HepG2 (cell line): Measurements from ENCODE around the gene CD300LG. TPM values are rescaled to one million over a fixed set of nuclear protein-coding genes. Genes with fewer than 3 reads are reported as not detected.

Source experiments
- ATAC-seq: fragments of 200-7000 bp; cut with Tn5 transposase; 3 replicates; pipeline ENCODE4 v1.9.1; 2020; ENCODE audit warnings: mild to moderate bottlenecking, moderate library complexity
- BruUV-seq: library from RNA; stranded (reverse); fragments of 400-500 nt; replicated peaks from 2 replicates; lab custom pipeline; 2021; lab: Mats Ljungman, UMichigan
- CTCF ChIA-PET: fragments of 300-600 bp; formaldehyde crosslinking; extraction: SDS; loops from one replicate; lab custom pipeline; 2021; ENCODE audit warnings: low total read pairs, inconsistent platforms, low intra/inter-chr PET ratio; lab: Yijun Ruan, JAX
- POLR2A ChIA-PET: fragments of 350-600 bp; sonication (Branson Sonifier 250); formaldehyde crosslinking; loops from one replicate; lab custom pipeline; 2020; ENCODE audit warnings: antibody characterized with exemption, inconsistent platforms; lab: Yijun Ruan, JAX
- DNase-seq: peaks from one replicate; pipeline ENCODE4 v3.0.0-alpha.2; 2015; ENCODE audit warnings: low spot score
- FAIRE-seq: peaks from 3 replicates; lab custom pipeline; 2011; peaks lifted over from hg19 to GRCh38; lab: Jason Lieb, UNC
- H2AFZ ChIP-seq: one replicate; pipeline ENCODE4 v1.6.1; 2011; ENCODE audit warnings: low read length, inconsistent platforms
- H3K27ac ChIP-seq: fragments of 300-600 bp; 3 replicates; pipeline ENCODE4 v1.8.0; 2011; ENCODE audit warnings: mixed run types, mild to moderate bottlenecking, mixed read lengths, low read length, inconsistent platforms; ENCODE audit not compliant: insufficient read depth; ENCODE audit errors: extremely low read length
- H3K27me3 ChIP-seq, 2 experiments: fragments of 200-600 bp in 1 of 2; 2 replicates in 1 of 2; 3 replicates in 1 of 2; pipeline versions ENCODE4 v1.6.0 to v1.8.0; 2011; ENCODE audit warnings: low read length in 2 of 2, mild to moderate bottlenecking in 2 of 2, moderate library complexity in 2 of 2, inconsistent platforms in 1 of 2; ENCODE audit not compliant: insufficient read depth in 2 of 2, control insufficient read depth in 1 of 2
- H3K36me3 ChIP-seq, 2 experiments: fragments of 200-600 bp in 1 of 2; replicated peaks in 1 of 2; 2 replicates in 1 of 2; 3 replicates in 1 of 2; pipeline versions ENCODE4 v1.5.1 to v1.8.0; 2011; ENCODE audit warnings: low read length in 2 of 2, inconsistent platforms in 1 of 2; ENCODE audit not compliant: insufficient read depth in 2 of 2, control insufficient read depth in 1 of 2
- H3K4me1 ChIP-seq: 2 replicates; pipeline ENCODE4 v1.5.1; 2012; ENCODE audit warnings: low read length, inconsistent platforms; ENCODE audit not compliant: insufficient read depth
- H3K4me2 ChIP-seq: 2 replicates; pipeline ENCODE4 v1.6.0; 2011; ENCODE audit warnings: low read depth, low read length, inconsistent platforms
- H3K4me3 ChIP-seq, 3 experiments: fragments of 200-600 bp in 1 of 3; sonication (generic), shearing (Covaris generic) in 1 of 3; replicated peaks in 1 of 3; 2 replicates each; pipeline ENCODE4 v1.5.1; 2011 to 2016; ENCODE audit warnings: low read length in 3 of 3, inconsistent platforms in 2 of 3, low read depth in 2 of 3, mild to moderate bottlenecking in 2 of 3, control low read depth in 1 of 3, mixed read lengths in 1 of 3; ENCODE audit not compliant: insufficient read depth in 1 of 3
- H3K79me2 ChIP-seq: one replicate; pipeline ENCODE4 v1.6.1; 2011; ENCODE audit warnings: low read length, inconsistent platforms; ENCODE audit not compliant: insufficient read depth
- H3K9ac ChIP-seq: 2 replicates; pipeline ENCODE4 v1.6.0; 2011; ENCODE audit warnings: mild to moderate bottlenecking, low read depth, low read length, inconsistent platforms; ENCODE audit not compliant: insufficient read depth
- H3K9me3 ChIP-seq: 2 replicates; pipeline ENCODE4 v1.5.1; 2012; ENCODE audit warnings: mild to moderate bottlenecking, low read length
- H4K20me1 ChIP-seq: 2 replicates; pipeline ENCODE4 v1.6.0; 2011; ENCODE audit warnings: inconsistent platforms, mild to moderate bottlenecking, low read length, moderate library complexity; ENCODE audit not compliant: insufficient read depth
- HCFC1 ChIP-seq: fragments of 150-350 bp; IDR thresholded peaks from 2 replicates; pipeline ENCODE4 v1.6.1; 2014; ENCODE audit warnings: low read depth, low read length
- HES4 ChIP-seq: sonication (generic); formaldehyde crosslinking; IDR thresholded peaks from 2 replicates; pipeline ENCODE4 v1.9.0; 2021; ENCODE audit warnings: mild to moderate bottlenecking, missing genetic modification reagents, borderline replicate concordance
- PAF1 ChIP-seq: IDR thresholded peaks from 2 replicates; pipeline ENCODE4 v1.6.1; 2016; ENCODE audit warnings: missing genetic modification reagents, missing compliant biosample characterization
- RFX1 ChIP-seq: fragments of 450-650 bp; IDR thresholded peaks from 2 replicates; pipeline ENCODE4 v1.6.1; 2017
- SALL1 ChIP-seq: sonication (generic); formaldehyde crosslinking; IDR thresholded peaks from 2 replicates; pipeline ENCODE4 v1.8.0; 2022; ENCODE audit warnings: mild to moderate bottlenecking, missing genetic modification reagents
- SMARCE1 ChIP-seq: fragments of 450-650 bp; IDR thresholded peaks from 2 replicates; pipeline ENCODE4 v1.6.1; 2017; ENCODE audit warnings: borderline replicate concordance
- THRA ChIP-seq: sonication (generic); formaldehyde crosslinking; IDR thresholded peaks from 2 replicates; pipeline ENCODE4 v1.4.0; 2020; ENCODE audit warnings: missing genetic modification reagents, borderline replicate concordance
- TRAFD1 ChIP-seq: sonication (generic); formaldehyde crosslinking; IDR thresholded peaks from 2 replicates; pipeline ENCODE4 v1.5.1; 2020; ENCODE audit warnings: missing genetic modification reagents, mild to moderate bottlenecking, borderline replicate concordance
- UBTF ChIP-seq: sonication (generic); formaldehyde crosslinking; IDR thresholded peaks from 2 replicates; pipeline ENCODE4 v1.4.0; 2020; ENCODE audit warnings: mild to moderate bottlenecking, missing genetic modification reagents
- ZBTB43 ChIP-seq: sonication (generic); formaldehyde crosslinking; conservative IDR thresholded peaks from 2 replicates; pipeline ENCODE4 v1.4.0; 2020; ENCODE audit warnings: missing genetic modification reagents
- ZNF432 ChIP-seq: sonication (generic); formaldehyde crosslinking; IDR thresholded peaks from 2 replicates; pipeline ENCODE4 v1.5.0; 2020; ENCODE audit warnings: missing genetic modification reagents, mild to moderate bottlenecking, borderline replicate concordance
- ZNF451 ChIP-seq: sonication (generic); formaldehyde crosslinking; IDR thresholded peaks from 2 replicates; pipeline ENCODE4 v1.5.0; 2020; ENCODE audit warnings: mild to moderate bottlenecking, missing genetic modification reagents
- ZNF558 ChIP-seq: sonication (generic); formaldehyde crosslinking; IDR thresholded peaks from 2 replicates; pipeline ENCODE4 v1.9.0; 2022; ENCODE audit warnings: mild to moderate bottlenecking, missing genetic modification reagents, borderline replicate concordance
- ZNF576 ChIP-seq: sonication (generic); formaldehyde crosslinking; IDR thresholded peaks from 2 replicates; pipeline ENCODE4 v1.4.0; 2020; ENCODE audit warnings: mild to moderate bottlenecking, missing genetic modification reagents
- ZNF784 ChIP-seq: sonication (generic); formaldehyde crosslinking; IDR thresholded peaks from 2 replicates; pipeline ENCODE4 v1.5.1; 2020; ENCODE audit warnings: missing genetic modification reagents, mild to moderate bottlenecking, borderline replicate concordance
- WGBS: methylation state at CpG from one replicate; pipeline ENCODE4 v1.1.6; 2017; ENCODE audit warnings: low lambda C conversion rate; 5-methylcytosine and 5-hydroxymethylcytosine counted together
- in situ Hi-C: cut with HindIII; loops from 2 replicates; pipeline ENCODE4 v1.10.0; 2017; ENCODE audit warnings: low pct_unique_long_range_greater_than_20kb; ENCODE audit not compliant: extremely low pct_ligation_motif_present
- intact Hi-C: fragments of 100-400 bp; cut with micrococcal nuclease; formaldehyde crosslinking; loops from one replicate; pipeline ENCODE4 v1.10.0; 2022; ENCODE audit not compliant: unreplicated experiment
- polyA plus RNA-seq, 8 experiments: library from polyadenylated mRNA; depleted of rRNA in 3 of 8; stranded (reverse) in 7 of 8; unstranded in 1 of 8; fragments of >200 nt; fragmentation: Illumina TruSeq in 4 of 8; extraction: Trizol in 4 of 8; gene quantifications; 2 replicates each; pipeline versions ENCODE4 v1.2.1 to v1.2.3, GENCODE V29; 2011 to 2016; ENCODE audit warnings: low read depth in 4 of 8, missing spikeins in 1 of 8, mixed read lengths in 1 of 8; ENCODE audit not compliant: insufficient read depth in 1 of 8
- total RNA-seq, 5 experiments: library from RNA; depleted of rRNA; stranded (reverse); fragments of >200 nt; fragmentation: Illumina TruSeq; extraction: Trizol; gene quantifications; 2 replicates each; pipeline ENCODE4 v1.2.3, GENCODE V29; 2016; ENCODE audit warnings: low read depth in 1 of 5

CD300LG gene
- total and polyA plus RNA-seq, 2 of the 13 experiments (the other 11 are each of a cell fraction or from before 2014, with no cell fraction given): not detected

GRCh38 chr17:43888548-43888947 is 41.6 kb downstream of the CD300LG start:
- DNase-seq (no peak), ATAC-seq (no peak), FAIRE-seq (no peak)
- H3K4me3 ChIP-seq: no peak overlapping the region
- H3K9me3 ChIP-seq: no peaks in the 10 kb centered on the region
- ChIA-PET CTCF (no interaction called here), POLR2A (no interaction called here)
- no peak overlapping the region for H3K27ac ChIP-seq
- H3K9ac ChIP-seq: no peak overlapping the region
- peaks cover 17% of the 10 kb centered on the region for H3K4me1 ChIP-seq
- in situ Hi-C loops: no loop called here
- H2AFZ ChIP-seq: no peak overlapping the region
- TF ChIP-seq TRAFD1 (CRISPR knock-in tag) (no peak), UBTF (CRISPR knock-in tag) (no peak), ZNF451 (CRISPR knock-in tag) (no peak), ZNF576 (CRISPR knock-in tag) (no peak), SMARCE1 (no peak), HES4 (no peak), HCFC1 (no peak), PAF1 (CRISPR knock-in tag) (no peak), RFX1 (no peak), ZNF558 (CRISPR knock-in tag) (no peak), ZNF432 (no peak), SALL1 (CRISPR knock-in tag) (no peak), ZNF784 (CRISPR knock-in tag) (no peak), ZBTB43 (no peak), THRA (CRISPR knock-in tag) (no peak)
- BruUV-seq: no TSS peak
- no peak overlapping the region for H3K4me2 ChIP-seq
- 48% methylated on average over 4 of the region's 4 CpGs for WGBS
- intact Hi-C loops: no loop called here
- no peaks in the 10 kb centered on the region for H4K20me1 ChIP-seq
- H3K79me2 ChIP-seq: no peaks in the 10 kb centered on the region
- H3K36me3 ChIP-seq: no peaks in the 10 kb centered on the region
- H3K27me3 ChIP-seq: peaks cover 1 to 3% of the 10 kb centered on the region in 2 experiments; a peak in 2 of 5 replicates
